GM12891 (cell line): Measurements from ENCODE around the gene GVQW3.
"Not testable (repeated sequence)": the region's sequence is repeated elsewhere in the genome, so short reads cannot be mapped to it uniquely, and the experiment has no call there.

Experiments used
- DNase-seq: peaks from one replicate; pipeline ENCODE4 v3.0.0; 2011; ENCODE audit warnings: low spot score; ENCODE audit not compliant: insufficient read length
- FAIRE-seq: peaks from 2 replicates; lab custom pipeline; 2011; peaks lifted over from hg19 to GRCh38; lab: Jason Lieb, UNC
- PAX5 ChIP-seq: IDR thresholded peaks from 2 replicates; pipeline ENCODE4 v1.6.1; 2011; ENCODE audit warnings: low read length, moderate library complexity, mild to moderate bottlenecking; ENCODE audit not compliant: insufficient read depth, severe bottlenecking
- POLR2A ChIP-seq: IDR thresholded peaks from 2 replicates; pipeline ENCODE4 v1.6.1; 2011; ENCODE audit warnings: low read depth, low read length, control low read depth
- POLR2AphosphoS5 ChIP-seq: IDR thresholded peaks from 2 replicates; pipeline ENCODE4 v1.6.1; 2011; ENCODE audit warnings: low read depth, low read length, control low read depth
- POU2F2 ChIP-seq: IDR thresholded peaks from 2 replicates; pipeline ENCODE4 v1.6.1; 2011; ENCODE audit warnings: low read depth, mild to moderate bottlenecking, control low read depth, low read length, moderate library complexity
- SPI1 ChIP-seq: IDR thresholded peaks from 2 replicates; pipeline ENCODE4 v1.6.1; 2011; ENCODE audit warnings: low read depth, low read length, control low read depth
- TAF1 ChIP-seq: IDR thresholded peaks from 2 replicates; pipeline ENCODE4 v1.6.1; 2011; ENCODE audit warnings: low read depth, low read length, control low read depth

The GVQW3 gene

DNA sequence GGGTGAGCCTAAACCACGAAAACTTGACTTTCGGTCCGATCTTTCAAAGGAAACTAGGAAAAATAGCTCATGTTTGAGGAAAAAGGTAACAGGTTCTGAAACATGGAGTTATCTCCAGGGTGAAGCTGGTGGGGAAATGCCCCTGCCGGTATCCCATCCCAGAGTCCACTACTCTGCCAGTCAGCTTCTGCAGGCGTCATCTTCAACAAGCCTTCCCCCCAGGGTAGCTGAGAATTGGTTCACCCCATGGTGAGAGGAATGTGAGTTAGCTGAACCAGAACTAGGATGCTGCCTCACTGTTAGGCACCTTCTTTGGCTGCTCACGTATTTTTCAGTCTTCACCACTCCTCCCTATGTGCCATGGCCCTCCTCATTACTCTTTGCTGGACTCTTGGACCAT is 1.1 kb downstream of the GVQW3 start:
- no peak for TF ChIP-seq TAF1
- no peak for TF ChIP-seq PAX5
- TF ChIP-seq POLR2AphosphoS5 = no peak
- TF ChIP-seq SPI1 = no peak
- no peak for TF ChIP-seq POLR2A
- no peak for TF ChIP-seq POU2F2
- DNase-seq (no peak), FAIRE-seq (no peak)

DNA sequence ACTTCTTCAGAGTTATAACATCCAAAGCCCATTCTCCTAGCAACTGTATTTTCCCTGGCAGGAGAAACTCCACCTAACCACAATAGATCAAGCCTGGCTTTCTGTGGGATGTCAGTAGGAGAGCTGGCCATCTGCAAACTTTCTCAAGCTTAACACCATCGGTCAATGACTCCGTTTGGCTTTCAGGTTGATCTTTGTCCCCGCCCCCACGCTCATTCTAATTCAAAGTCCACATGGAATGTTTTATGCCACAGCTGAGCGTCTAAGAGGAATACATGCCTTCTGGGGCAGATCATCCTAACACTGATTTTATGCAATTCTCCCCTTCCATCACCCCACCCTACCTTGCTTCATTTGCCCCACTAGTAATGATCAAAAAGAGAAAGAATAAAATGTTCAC is 4.8 kb downstream of the GVQW3 start:
- FAIRE-seq (no peak), DNase-seq (no peak)
- no peak for TF ChIP-seq TAF1
- no peak for TF ChIP-seq POLR2AphosphoS5
- TF ChIP-seq SPI1 = no peak
- TF ChIP-seq POU2F2 = no peak
- TF ChIP-seq POLR2A = no peak
- no peak for TF ChIP-seq PAX5

DNA sequence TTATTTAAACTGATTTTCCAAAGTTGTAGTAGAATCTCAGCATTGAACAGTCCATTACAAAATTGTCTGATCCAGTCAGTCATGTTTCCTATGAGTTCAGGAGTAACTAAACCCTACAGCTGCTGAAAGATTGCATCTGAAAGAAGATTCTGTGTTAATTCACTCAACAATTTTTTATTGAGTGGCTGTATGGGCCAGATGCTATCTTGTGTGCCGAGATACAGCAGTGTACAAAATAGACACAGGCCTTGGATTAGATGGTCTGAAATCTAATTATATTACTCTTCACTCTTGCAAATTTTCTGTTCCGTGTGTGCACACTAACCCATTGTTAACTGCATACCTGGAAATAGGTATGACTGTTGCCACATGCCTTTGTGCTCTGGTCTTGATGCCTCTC is 7.3 kb downstream of the GVQW3 start:
- DNase-seq = no peak
- no peak for FAIRE-seq
- TF ChIP-seq SPI1 = no peak
- no peak for TF ChIP-seq TAF1
- TF ChIP-seq POLR2AphosphoS5 = no peak
- no peak for TF ChIP-seq PAX5
- TF ChIP-seq POU2F2 = no peak
- TF ChIP-seq POLR2A = no peak

DNA sequence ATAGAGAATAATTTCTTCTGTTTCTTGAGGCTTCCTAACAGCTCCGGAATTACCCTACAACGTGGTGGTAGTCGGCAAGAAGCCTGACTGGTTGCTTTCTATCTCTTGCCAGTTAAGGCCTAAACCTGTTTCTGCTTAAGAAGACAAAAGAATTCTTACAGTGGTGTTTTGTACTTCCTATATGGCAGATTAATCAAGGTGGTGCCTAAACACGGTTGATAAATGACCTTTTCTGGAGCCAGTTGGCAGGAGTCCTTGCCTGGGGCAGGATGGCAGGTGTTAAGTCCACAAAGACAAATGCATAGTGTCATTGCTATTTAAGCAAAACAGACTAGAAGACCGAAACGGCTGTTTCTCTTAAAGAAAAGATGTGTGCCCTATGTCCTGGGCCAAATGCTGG is 9.9 kb downstream of the GVQW3 start:
- no peak for TF ChIP-seq TAF1
- no peak for TF ChIP-seq POLR2A
- no peak for TF ChIP-seq POLR2AphosphoS5
- TF ChIP-seq POU2F2 = no peak
- no peak for TF ChIP-seq PAX5
- TF ChIP-seq SPI1 = no peak
- no peak for DNase-seq
- FAIRE-seq = no peak

DNA sequence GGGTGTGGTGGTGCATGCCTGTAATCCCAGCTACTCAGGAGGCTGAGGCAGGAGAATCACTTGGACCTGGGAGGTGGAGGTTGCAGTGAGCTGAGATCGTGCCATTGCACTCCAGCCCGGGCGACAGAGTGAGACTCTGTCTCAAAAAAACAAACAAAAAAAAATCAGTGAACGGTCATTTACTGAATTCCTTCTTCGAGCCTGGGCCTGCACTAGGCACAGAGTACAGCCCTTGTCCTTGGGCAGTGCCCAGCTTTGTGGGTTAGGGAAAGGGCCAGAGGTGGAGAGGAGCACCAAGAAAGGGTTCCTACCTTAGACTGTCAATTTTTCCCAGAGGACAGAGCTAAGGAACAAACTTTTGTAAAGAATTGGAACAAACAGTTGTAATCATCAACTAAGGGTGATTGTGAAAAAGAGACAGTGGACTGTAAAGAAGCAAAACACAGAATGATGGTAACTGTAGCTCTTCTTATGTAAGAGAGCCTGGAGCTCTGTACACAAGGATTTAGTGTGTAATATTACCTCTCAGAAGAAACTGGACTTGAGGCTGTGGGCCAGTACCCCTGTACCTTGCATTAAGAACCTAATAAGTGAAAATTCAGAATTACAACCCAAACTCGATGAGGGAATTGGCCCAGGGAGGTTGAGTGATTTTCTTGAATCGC is 10.8 kb downstream of the GVQW3 start:
- FAIRE-seq (no peak), DNase-seq (no peak)
- TF ChIP-seq TAF1 (no peak), POLR2AphosphoS5 (no peak), POU2F2 (no peak), PAX5 (no peak), POLR2A (no peak), SPI1 (no peak)

DNA sequence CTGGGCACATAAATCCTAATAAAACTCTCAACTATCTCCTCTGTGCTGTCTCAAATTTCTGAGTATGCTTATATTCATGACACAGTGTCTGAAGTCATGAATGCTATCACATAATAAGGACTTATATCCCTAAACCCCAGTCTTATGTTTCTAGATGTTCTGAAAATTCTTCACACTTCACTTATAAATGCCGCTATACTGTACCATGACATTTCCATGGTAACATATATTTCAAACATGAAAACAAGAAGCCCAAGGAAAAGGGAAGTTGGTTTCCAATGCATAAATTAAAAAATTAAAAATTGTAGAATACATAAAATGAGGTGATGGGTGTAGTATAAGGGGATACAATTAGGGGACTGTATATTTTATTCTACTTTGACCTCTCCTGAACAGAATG is 11.7 kb downstream of the GVQW3 start:
- no peak for DNase-seq
- TF ChIP-seq PAX5 (no peak), POLR2AphosphoS5 (no peak), POU2F2 (no peak), POLR2A (no peak), TAF1 (no peak)
- FAIRE-seq = no peak

DNA sequence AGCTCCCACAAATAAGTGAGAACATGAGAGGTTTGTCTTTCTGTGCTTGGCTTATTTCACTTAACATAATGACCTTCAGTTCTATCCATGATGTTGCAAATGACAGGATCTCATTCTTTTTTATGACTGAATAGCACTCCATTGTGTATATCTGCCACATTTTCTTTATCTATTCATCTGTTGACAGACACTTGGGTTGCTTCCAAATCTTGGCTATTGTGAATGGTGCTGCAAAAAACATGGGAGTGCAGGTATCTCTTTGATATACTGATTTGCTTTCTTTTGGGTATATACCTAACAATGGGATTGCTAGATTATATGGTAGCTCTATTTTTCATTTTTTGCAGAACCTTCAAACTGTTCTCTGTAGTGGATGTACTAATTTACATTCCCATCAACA is 13.3 kb downstream of the GVQW3 start:
- no peak for FAIRE-seq

DNA sequence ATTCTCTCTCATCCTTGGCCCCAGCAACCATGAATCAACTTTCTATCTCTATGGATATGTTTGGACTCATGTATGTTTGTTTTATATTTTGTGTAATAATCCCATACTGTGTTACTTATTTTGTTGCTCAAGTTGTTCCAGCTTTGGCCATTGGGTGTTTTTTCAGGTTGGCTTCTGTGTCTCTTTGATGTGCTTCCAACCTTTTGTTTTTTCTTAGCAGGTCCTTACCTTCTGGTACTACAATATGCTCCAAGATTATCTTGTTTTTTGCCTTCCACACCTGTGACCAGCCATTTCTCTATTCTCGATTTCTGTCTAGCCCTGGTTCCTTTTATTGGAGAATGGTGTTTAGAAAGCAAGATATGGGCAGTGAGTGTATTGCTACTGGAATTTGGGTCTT is 14.2 kb downstream of the GVQW3 start:
- no peak for DNase-seq

More for the DNA sequence above, 13.3 kb downstream of the GVQW3 start:
- no peak for DNase-seq
- TF ChIP-seq SPI1 (no peak), POLR2A (no peak), POLR2AphosphoS5 (no peak), POU2F2 (no peak)

DNA sequence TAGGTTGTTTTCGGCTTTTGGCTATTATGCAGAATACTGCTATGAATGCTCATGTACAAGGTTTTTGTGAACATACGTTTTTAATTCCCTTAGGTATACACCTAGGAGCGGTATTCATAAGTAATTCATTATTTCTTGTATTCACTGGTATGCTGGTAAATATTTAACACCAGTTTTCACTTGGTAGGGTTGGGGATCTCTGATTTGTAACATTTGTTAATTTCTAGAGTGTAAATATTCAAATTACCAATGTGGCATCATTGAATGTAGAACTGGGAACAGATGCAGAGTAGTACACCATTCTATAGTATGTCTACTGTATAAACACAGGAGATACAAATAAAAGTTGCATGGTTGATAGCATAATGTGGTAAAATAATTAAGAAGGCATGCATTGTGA is 16.3 kb downstream of the GVQW3 start:
- FAIRE-seq (no peak), DNase-seq (no peak)
- no peak for TF ChIP-seq POLR2AphosphoS5

More for the DNA sequence above, 14.2 kb downstream of the GVQW3 start:
- no peak for TF ChIP-seq POU2F2
- no peak for TF ChIP-seq SPI1
- no peak for TF ChIP-seq PAX5
- no peak for FAIRE-seq

DNA sequence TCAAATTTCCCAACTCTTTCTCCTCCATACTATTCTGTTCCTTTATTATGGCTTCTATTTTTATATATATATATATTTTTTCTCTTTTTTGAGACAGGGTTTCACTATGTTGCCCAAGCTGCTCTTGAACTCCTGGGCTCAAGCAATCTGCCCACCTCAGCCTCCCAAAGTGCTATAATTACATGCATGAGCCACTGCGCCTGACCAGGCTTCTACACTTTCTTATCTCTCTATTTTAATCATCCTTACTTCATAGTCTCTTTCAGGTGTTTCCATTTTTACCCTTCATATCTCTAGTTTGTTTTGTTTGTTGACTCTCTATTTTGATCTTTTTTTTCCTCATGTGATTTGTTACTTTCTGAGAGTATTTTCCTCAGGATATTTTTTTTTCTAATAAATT is 19.8 kb downstream of the GVQW3 start:
- FAIRE-seq = no peak

DNA sequence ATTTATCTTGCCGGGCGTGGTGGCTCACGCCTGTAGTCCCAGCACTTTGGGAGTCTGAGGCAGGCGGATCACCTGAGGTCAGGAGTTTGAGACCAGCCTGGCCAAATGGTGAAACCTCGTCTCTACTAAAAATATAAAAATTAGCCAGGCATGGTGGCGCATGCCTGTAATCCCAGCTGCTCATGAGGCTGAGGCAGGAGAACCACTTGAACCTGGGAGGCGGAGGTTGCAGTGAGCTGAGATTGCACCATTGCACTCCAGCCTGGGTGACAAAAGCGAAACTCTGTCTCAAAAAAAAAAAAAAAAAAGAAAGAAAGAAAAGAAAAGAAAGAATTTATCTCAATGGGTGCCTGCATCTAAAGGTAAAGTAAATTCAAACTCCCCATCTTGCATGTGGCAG is 20.4 kb downstream of the GVQW3 start:
- not testable (repeated sequence) for DNase-seq, FAIRE-seq

More for the DNA sequence above, 19.8 kb downstream of the GVQW3 start:
- no peak for DNase-seq
- TF ChIP-seq POLR2A (no peak), POU2F2 (no peak), SPI1 (no peak), TAF1 (no peak), PAX5 (no peak), POLR2AphosphoS5 (no peak)

DNA sequence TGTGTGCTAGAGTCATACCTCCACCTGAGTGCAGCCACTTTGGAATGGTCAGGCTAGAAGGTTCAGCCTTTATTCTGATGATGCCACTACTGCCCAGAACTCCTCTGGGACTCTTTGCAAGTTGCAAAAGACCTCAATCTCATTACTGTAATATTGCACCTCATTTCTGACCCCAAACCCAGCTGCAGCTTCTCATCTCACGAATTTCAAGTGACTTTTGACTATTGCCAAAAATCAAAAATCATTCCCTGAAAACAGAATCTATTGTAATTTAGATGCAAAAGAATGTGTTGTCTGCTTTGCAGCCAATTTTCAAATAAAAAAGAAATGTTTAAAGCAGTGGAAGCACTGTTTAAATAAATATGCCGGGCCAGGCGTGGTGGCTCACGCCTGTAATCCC is 25.2 kb downstream of the GVQW3 start:
- TF ChIP-seq POLR2A (no peak), SPI1 (no peak), TAF1 (no peak), PAX5 (no peak), POU2F2 (no peak), POLR2AphosphoS5 (no peak)
- DNase-seq (no peak), FAIRE-seq (no peak)
